ENCODE measurements around the gene CDH22. TPM values are rescaled to one million over a fixed set of nuclear protein-coding genes. Genes with fewer than 3 reads are reported as not detected.

The CDH22 gene
- total and polyA plus RNA-seq, 2 donors (not counting 1 experiment from before 2014, with no cell fraction given): not detected

DNA sequence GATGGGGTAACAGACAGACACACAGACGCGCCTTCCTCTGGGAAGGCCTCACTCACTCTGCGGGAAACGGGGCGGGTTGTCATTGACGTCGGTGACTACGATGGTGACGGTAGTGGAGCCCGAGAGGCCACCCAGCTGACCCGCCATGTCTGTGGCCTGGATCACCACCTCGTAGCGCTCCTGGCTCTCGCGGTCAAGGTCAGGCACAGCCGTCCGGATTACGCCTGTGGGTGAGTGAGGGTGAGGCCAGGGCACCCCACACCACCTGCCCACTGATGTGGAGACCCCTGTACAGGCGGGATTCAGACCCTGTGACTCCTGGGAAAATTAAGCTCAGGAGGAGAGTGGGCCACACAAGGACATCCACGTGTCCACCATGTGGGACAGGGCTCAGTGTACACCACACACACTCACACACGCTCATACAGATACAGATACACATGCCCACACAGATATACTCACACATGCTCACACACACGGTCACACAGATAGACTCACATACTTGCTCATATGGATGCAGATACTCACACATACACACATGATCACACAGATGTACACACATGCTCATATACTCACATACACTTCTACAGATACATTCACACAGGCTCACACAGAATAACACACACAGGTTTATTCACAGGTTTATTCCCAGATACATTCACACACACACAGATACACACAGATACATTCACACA, 91.4 kb downstream of the CDH22 start:
- Histone ChIP-seq H3K4me3 (ENCODE audit: control extremely low read depth in 1 of 5, extremely low read depth in 1 of 5, insufficient read depth in 1 of 5, low read depth in 2 of 5, low read length in 4 of 5) (no peak overlapping the region), H4K20me1 (ENCODE audit: control insufficient read depth, insufficient read depth, low read length, poor library complexity, severe bottlenecking) (no peaks in the 10 kb centered on the region), H3K36me3 (replicated peaks in 1 of 2; ENCODE audit: control extremely low read depth in 1 of 2, control insufficient read depth in 1 of 2, extremely low read depth in 1 of 2, insufficient read depth in 2 of 2, low read length in 1 of 2) (no peaks in the 10 kb centered on the region), H2AFZ (ENCODE audit: insufficient read depth, low read depth, low read length, poor library complexity, severe bottlenecking) (no peak overlapping the region), H3K9ac (ENCODE audit: low read length) (no peak overlapping the region), H3K4me1 (ENCODE audit: control insufficient read depth in 2 of 2, insufficient read depth in 2 of 2, low read length in 2 of 2) (no peaks in the 10 kb centered on the region), H3K4me2 (replicated peaks; ENCODE audit: low read depth, low read length, poor library complexity, severe bottlenecking) (no peak overlapping the region), H3K79me2 (ENCODE audit: control insufficient read depth, insufficient read depth, low read length) (no peaks in the 10 kb centered on the region), H3K9me3 (ENCODE audit: control extremely low read depth in 1 of 3, control insufficient read depth in 2 of 3, insufficient read depth in 1 of 3, low read length in 2 of 3) (no peaks in the 10 kb centered on the region), H3K27ac (ENCODE audit: low read length in 2 of 2) (no peak overlapping the region), H3K27me3 (replicated peaks in 1 of 4; ENCODE audit: control extremely low read depth in 1 of 4, control insufficient read depth in 3 of 4, insufficient read depth in 4 of 4, low read length in 3 of 4) (no peaks in the 10 kb centered on the region)
- TF ChIP-seq, protein P1, sequence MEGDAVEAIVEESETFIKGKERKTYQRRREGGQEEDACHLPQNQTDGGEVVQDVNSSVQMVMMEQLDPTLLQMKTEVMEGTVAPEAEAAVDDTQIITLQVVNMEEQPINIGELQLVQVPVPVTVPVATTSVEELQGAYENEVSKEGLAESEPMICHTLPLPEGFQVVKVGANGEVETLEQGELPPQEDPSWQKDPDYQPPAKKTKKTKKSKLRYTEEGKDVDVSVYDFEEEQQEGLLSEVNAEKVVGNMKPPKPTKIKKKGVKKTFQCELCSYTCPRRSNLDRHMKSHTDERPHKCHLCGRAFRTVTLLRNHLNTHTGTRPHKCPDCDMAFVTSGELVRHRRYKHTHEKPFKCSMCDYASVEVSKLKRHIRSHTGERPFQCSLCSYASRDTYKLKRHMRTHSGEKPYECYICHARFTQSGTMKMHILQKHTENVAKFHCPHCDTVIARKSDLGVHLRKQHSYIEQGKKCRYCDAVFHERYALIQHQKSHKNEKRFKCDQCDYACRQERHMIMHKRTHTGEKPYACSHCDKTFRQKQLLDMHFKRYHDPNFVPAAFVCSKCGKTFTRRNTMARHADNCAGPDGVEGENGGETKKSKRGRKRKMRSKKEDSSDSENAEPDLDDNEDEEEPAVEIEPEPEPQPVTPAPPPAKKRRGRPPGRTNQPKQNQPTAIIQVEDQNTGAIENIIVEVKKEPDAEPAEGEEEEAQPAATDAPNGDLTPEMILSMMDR (IDR thresholded peaks at IDR 0.05): no peak
- TF ChIP-seq EZH2 (IDR thresholded peaks at IDR 0.05; ENCODE audit: borderline replicate concordance, insufficient read depth, low read depth, low read length, poor library complexity, severe bottlenecking): no peak
- ChIA-PET POLR2A (no interaction called here), CTCF (interaction anchor here (1.1 kb wide), 1 partner anchor 9 kb away, joined by 3 read pairs; no protein-coding TSS in a partner anchor)
- ATAC-seq (ENCODE audit: low read depth): no peak
- Mint-ChIP-seq H3K9me3 (ENCODE audit: insufficient read depth) (no peaks in the 10 kb centered on the region), H3K4me3 (no peak overlapping the region), H3K27me3 (peaks cover 25% of the 10 kb centered on the region), H3K4me1 (no peaks in the 10 kb centered on the region), H3K27ac (no peak overlapping the region)
- intact Hi-C loops (cut with micrococcal nuclease): no loop called here
- DNase-seq: no peak
- 95% methylated on average over 22 of the region's 22 CpGs for WGBS (ENCODE audit: insufficient coverage)

DNA sequence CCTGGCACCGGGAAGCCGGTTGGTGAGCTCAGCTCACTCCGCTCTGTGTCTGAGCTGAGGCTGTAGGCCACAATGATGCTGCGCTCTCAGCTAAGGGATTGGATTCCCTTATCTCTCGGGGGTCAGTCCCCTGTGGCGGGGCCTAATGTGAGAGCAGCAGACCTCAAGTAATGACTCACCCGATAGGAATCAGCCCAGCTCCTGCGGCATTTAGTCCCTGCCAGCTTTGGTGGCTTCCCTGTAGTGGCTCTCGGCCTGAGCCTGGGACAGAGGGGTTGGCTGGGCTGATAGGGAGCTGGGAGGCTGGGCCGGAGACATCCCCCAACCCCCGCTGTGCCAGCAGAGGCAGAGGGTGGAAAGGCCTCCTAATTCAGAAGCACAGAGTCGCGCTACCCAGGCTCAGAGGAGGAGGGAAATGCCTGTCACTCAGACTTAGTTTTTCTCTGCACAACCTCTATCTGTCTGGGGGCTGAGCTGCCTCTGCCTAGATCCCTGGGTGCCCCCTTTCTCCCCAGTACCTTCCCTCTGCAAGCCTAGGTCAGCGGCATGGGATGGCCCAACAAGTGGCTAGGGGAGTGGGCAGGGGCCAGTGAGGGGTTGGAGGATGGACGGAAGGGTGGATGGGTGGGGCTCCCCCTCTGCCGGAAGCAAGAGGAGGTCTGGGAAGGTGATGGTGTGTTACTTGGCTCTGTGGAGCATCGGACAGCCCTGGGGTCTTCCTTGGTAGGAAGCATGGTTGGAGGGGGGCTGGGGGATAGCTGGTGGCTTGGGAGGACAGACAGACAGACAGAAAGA, 92.2 kb downstream of the CDH22 start:
- no peak overlapping the region for H3K4me2 ChIP-seq (replicated peaks; ENCODE audit: low read depth, low read length, poor library complexity, severe bottlenecking)
- H3K79me2 ChIP-seq (ENCODE audit: control insufficient read depth, insufficient read depth, low read length): no peaks in the 10 kb centered on the region
- peaks cover 29% of the 10 kb centered on the region for H3K27me3 Mint-ChIP-seq
- H4K20me1 ChIP-seq (ENCODE audit: control insufficient read depth, insufficient read depth, low read length, poor library complexity, severe bottlenecking): no peaks in the 10 kb centered on the region
- no peak overlapping the region for H3K4me3 Mint-ChIP-seq
- no peak overlapping the region for H2AFZ ChIP-seq (ENCODE audit: insufficient read depth, low read depth, low read length, poor library complexity, severe bottlenecking)
- ChIA-PET POLR2A (no interaction called here), CTCF (interaction anchor here (0.6 to 1.2 kb wide), 3 partner anchors 10 to 462 kb away, joined by 3 to 5 read pairs (median 4); no protein-coding TSS in a partner anchor)
- H3K4me1 Mint-ChIP-seq: no peaks in the 10 kb centered on the region
- H3K27ac ChIP-seq (ENCODE audit: low read length in 2 of 2): no peak overlapping the region
- H3K27ac Mint-ChIP-seq: no peak overlapping the region
- H3K4me3 ChIP-seq (ENCODE audit: control extremely low read depth in 1 of 5, extremely low read depth in 1 of 5, insufficient read depth in 1 of 5, low read depth in 2 of 5, low read length in 4 of 5): no peak overlapping the region
- intact Hi-C loops (cut with micrococcal nuclease): no loop called here
- no peak overlapping the region for H3K9ac ChIP-seq (ENCODE audit: low read length)
- no peaks in the 10 kb centered on the region for H3K9me3 ChIP-seq (ENCODE audit: control extremely low read depth in 1 of 3, control insufficient read depth in 2 of 3, insufficient read depth in 1 of 3, low read length in 2 of 3)
- DNase-seq (no peak), ATAC-seq (ENCODE audit: low read depth) (no peak)
- no peaks in the 10 kb centered on the region for H3K27me3 ChIP-seq (replicated peaks in 1 of 4; ENCODE audit: control extremely low read depth in 1 of 4, control insufficient read depth in 3 of 4, insufficient read depth in 4 of 4, low read length in 3 of 4)
- TF ChIP-seq EZH2 (IDR thresholded peaks at IDR 0.05; ENCODE audit: borderline replicate concordance, insufficient read depth, low read depth, low read length, poor library complexity, severe bottlenecking): no peak
- TF ChIP-seq, protein P1 (IDR thresholded peaks at IDR 0.05): no peak
- 81% methylated on average over 16 of the region's 17 CpGs for WGBS (ENCODE audit: insufficient coverage)
- no peaks in the 10 kb centered on the region for H3K4me1 ChIP-seq (ENCODE audit: control insufficient read depth in 2 of 2, insufficient read depth in 2 of 2, low read length in 2 of 2)
- no peaks in the 10 kb centered on the region for H3K36me3 ChIP-seq (replicated peaks in 1 of 2; ENCODE audit: control extremely low read depth in 1 of 2, control insufficient read depth in 1 of 2, extremely low read depth in 1 of 2, insufficient read depth in 2 of 2, low read length in 1 of 2)
- H3K9me3 Mint-ChIP-seq (ENCODE audit: insufficient read depth): no peaks in the 10 kb centered on the region
